OCI-LY7 (cell line): ENCODE measurements around the gene MCUB.

Experiments
- CTCF ChIP-seq: fragments of 200-600 bp; sonication (generic); conservative IDR thresholded peaks from 2 replicates; pipeline ENCODE4 v1.5.1; 2014; ENCODE audit warnings: mild to moderate bottlenecking, antibody characterized with exemption, low read length, moderate library complexity, mixed read lengths
- EZH2phosphoT487 ChIP-seq: fragments of 200-600 bp; sonication (generic); IDR thresholded peaks from 2 replicates; pipeline ENCODE4 v1.6.1; 2018; ENCODE audit warnings: low read depth, borderline replicate concordance, mild to moderate bottlenecking, mixed run types, antibody characterized with exemption, low read length, moderate library complexity, mixed read lengths

- TF ChIP-seq EZH2phosphoT487 = no peak
- TF ChIP-seq CTCF = no peak
Observed at GRCh38 chr4:109675843-109676242, 115.8 kb downstream of the MCUB start.
